Endothelial cell (in vitro differentiated cells): ENCODE results near the gene TMIGD3. TPM values are rescaled to one million over a fixed set of nuclear protein-coding genes. Genes with fewer than 3 reads are reported as not detected.

ENCODE experiments used
- DNase-seq: peaks from one replicate; pipeline ENCODE4 v3.0.0; 2021; ENCODE audit warnings: low spot score
- H3K27ac Mint-ChIP-seq: one replicate; pipeline ENCODE4 v1.8.0; 2021; ENCODE audit warnings: mixed read lengths, inconsistent platforms; ENCODE audit not compliant: unreplicated experiment
- H3K27me3 Mint-ChIP-seq: one replicate; pipeline ENCODE4 v1.8.0; 2021; ENCODE audit warnings: mild to moderate bottlenecking, moderate library complexity, mixed read lengths, inconsistent platforms; ENCODE audit not compliant: unreplicated experiment
- H3K36me3 Mint-ChIP-seq: one replicate; pipeline ENCODE4 v1.8.0; 2021; ENCODE audit warnings: mild to moderate bottlenecking, low read depth, mixed read lengths, inconsistent platforms; ENCODE audit not compliant: unreplicated experiment
- H3K4me1 Mint-ChIP-seq: one replicate; pipeline ENCODE4 v1.8.0; 2021; ENCODE audit warnings: mild to moderate bottlenecking, mixed read lengths, inconsistent platforms; ENCODE audit not compliant: unreplicated experiment
- H3K4me3 Mint-ChIP-seq: one replicate; pipeline ENCODE4 v1.8.0; 2021; ENCODE audit warnings: mild to moderate bottlenecking, mixed read lengths, inconsistent platforms; ENCODE audit not compliant: unreplicated experiment
- H3K9me3 Mint-ChIP-seq: one replicate; pipeline ENCODE4 v1.8.0; 2021; ENCODE audit warnings: mixed read lengths, inconsistent platforms; ENCODE audit not compliant: unreplicated experiment
- total RNA-seq: library from RNA; stranded (reverse); fragmentation: NEBNext Ultra II Directional; extraction: Animal tissue kit (Norgen Biotek cat#: 25700); gene quantifications from one replicate; pipeline ENCODE4 v1.2.1, GENCODE V29; 2021; ENCODE audit not compliant: unreplicated experiment
- TF ChIP-seq, protein P1 (sequence below): fragments of 200-600 bp; sonication (generic); IDR thresholded peaks from one replicate; pipeline ENCODE4 v1.5.0; 2021; ENCODE audit warnings: antibody characterized with exemption; ENCODE audit not compliant: unreplicated experiment

Gene TMIGD3
- total RNA-seq, 1 donor from 2014 or later = 1.1 TPM

DNA sequence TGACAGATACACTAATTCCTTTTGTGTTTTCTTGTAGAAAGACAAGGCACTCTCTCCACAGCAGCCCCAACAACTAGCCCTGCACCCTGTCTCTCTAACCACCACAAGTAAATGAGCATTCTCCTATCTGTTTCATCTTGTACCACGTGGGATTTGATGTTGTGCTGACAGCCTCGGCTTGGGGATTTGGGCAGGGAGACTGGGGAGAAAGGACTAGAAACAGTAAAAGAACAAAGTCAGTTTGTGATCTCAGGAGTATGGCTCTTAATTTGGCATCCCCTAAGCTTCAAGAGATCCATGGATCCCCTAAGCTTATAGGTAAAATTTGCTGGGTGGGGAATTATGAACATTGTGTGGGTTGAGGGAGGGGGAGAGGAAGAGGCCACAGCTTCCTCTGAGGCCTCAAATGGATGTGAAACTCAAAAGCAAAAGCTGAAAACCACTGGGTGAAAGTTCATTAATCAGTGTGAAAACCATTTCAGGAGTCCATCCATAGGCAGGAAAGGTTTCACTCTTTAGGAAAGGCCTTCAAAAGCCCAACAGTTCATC, 26.6 kb downstream of the TMIGD3 start:
- Mint-ChIP-seq H3K27ac (no peak overlapping the region), H3K36me3 (no peaks in the 10 kb centered on the region), H3K4me3 (no peak overlapping the region), H3K4me1 (peaks cover 6% of the 10 kb centered on the region), H3K9me3 (no peaks in the 10 kb centered on the region), H3K27me3 (peaks cover 9% of the 10 kb centered on the region)
- TF ChIP-seq, protein P1, sequence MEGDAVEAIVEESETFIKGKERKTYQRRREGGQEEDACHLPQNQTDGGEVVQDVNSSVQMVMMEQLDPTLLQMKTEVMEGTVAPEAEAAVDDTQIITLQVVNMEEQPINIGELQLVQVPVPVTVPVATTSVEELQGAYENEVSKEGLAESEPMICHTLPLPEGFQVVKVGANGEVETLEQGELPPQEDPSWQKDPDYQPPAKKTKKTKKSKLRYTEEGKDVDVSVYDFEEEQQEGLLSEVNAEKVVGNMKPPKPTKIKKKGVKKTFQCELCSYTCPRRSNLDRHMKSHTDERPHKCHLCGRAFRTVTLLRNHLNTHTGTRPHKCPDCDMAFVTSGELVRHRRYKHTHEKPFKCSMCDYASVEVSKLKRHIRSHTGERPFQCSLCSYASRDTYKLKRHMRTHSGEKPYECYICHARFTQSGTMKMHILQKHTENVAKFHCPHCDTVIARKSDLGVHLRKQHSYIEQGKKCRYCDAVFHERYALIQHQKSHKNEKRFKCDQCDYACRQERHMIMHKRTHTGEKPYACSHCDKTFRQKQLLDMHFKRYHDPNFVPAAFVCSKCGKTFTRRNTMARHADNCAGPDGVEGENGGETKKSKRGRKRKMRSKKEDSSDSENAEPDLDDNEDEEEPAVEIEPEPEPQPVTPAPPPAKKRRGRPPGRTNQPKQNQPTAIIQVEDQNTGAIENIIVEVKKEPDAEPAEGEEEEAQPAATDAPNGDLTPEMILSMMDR = no peak
- DNase-seq = no peak

DNA sequence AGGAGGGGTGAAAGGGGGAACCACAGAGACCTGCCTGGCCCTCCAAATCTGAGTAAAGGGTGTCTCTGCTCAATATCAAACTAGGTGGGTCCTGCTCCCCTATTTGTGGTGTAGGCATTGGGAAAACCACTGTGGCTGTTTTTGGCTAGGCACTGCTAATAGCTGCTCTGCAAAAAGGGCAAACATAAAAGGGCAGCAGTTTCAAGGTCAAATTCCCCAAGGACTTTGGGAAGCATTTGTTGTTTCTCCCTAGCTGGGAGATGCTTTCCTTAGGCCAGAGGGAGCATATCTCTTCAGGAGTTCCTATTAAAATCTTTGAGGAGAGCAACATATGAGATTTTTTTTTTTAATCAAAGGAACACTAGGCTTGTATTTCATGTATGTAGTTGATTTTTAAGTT, 27.2 kb downstream of the TMIGD3 start:
- TF ChIP-seq, protein P1 = no peak
- peaks cover 10% of the 10 kb centered on the region for H3K27me3 Mint-ChIP-seq
- H3K4me3 Mint-ChIP-seq = no peak overlapping the region
- H3K36me3 Mint-ChIP-seq = no peaks in the 10 kb centered on the region
- DNase-seq = no peak
- H3K4me1 Mint-ChIP-seq = peaks cover 6% of the 10 kb centered on the region
- H3K9me3 Mint-ChIP-seq = no peaks in the 10 kb centered on the region
- no peak overlapping the region for H3K27ac Mint-ChIP-seq

DNA sequence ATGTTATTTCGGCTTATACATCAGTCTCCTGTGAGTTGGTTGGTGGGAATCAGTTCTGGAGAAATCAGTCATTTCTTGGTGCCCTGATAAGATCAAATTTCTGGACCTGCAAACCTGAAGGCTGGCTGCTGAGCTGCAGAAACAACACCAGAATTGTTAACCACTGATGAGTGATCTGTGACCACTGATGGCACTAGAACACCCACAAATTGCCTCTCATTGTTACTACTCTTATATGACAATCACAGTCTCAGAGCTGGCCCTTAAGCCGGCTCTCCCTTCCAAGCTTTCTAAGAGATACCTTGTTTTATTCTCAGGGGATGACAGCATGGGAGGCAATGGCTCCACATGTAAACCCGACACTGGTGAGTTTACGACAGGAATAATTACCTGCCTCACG, 27.7 kb downstream of the TMIGD3 start:
- peaks cover 6% of the 10 kb centered on the region for H3K4me1 Mint-ChIP-seq
- TF ChIP-seq, protein P1 = no peak
- no peak for DNase-seq
- H3K4me3 Mint-ChIP-seq = no peak overlapping the region
- H3K27ac Mint-ChIP-seq = no peak overlapping the region
- H3K9me3 Mint-ChIP-seq = no peaks in the 10 kb centered on the region
- H3K36me3 Mint-ChIP-seq = no peaks in the 10 kb centered on the region
- peaks cover 9% of the 10 kb centered on the region for H3K27me3 Mint-ChIP-seq

DNA sequence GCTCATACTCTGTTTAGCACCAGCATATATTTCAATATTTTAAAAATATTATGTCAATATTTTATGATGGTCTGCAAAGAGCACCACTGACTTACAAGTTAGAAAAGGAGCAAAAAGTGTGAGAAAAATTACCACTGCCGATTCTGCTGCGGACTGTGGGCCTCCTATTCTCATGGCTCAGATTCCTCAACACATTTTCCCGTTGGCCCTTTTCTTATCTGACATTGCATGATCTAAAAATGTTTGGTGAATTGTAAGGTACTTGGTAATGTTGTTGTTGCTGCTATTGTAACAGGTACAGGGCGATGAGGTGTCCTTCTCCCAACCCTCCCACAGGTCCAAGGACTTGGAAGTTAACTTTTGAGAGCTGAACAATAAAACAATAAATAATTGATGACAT, 28.9 kb downstream of the TMIGD3 start:
- Mint-ChIP-seq H3K4me3 (no peak overlapping the region), H3K27me3 (peaks cover 6% of the 10 kb centered on the region)

DNA sequence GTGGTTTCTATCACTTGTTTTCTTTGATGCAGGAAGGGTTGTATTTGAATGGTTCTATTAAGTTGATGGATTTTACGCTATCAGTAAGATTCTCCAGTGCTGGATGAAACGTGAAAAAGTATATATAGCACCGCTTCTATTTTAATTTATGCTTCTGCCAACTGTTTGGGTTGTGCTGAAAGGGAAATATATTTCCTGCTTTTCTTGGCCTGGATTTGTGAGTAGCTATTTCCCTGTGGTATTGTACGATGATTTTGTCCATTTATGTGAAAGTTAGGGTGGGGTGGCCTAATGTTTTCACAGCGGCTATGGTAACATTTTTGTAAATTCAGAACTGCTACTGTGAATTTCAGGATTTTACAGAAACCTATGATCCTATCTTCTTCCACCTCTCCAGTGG, 29.3 kb downstream of the TMIGD3 start:
- no peak for DNase-seq
- no peaks in the 10 kb centered on the region for H3K36me3 Mint-ChIP-seq
- TF ChIP-seq, protein P1 = no peak
- H3K27me3 Mint-ChIP-seq = peaks cover 6% of the 10 kb centered on the region
- no peak overlapping the region for H3K27ac Mint-ChIP-seq
- no peaks in the 10 kb centered on the region for H3K9me3 Mint-ChIP-seq
- H3K4me1 Mint-ChIP-seq = peaks cover 6% of the 10 kb centered on the region
- H3K4me3 Mint-ChIP-seq = no peak overlapping the region

More for the DNA sequence above, 28.9 kb downstream of the TMIGD3 start:
- Mint-ChIP-seq H3K27ac (no peak overlapping the region), H3K36me3 (no peaks in the 10 kb centered on the region), H3K9me3 (no peaks in the 10 kb centered on the region), H3K4me1 (peaks cover 6% of the 10 kb centered on the region)
- DNase-seq = no peak
- TF ChIP-seq, protein P1 = no peak
